HG02973 (cell line): Measurements from ENCODE around the gene FAM83E.

Experiments
- ATAC-seq: cut with Tn5 transposase; IDR thresholded peaks from one replicate; pipeline ENCODE4 v1.9.1; 2021; ENCODE audit warnings: moderate library complexity; ENCODE audit not compliant: unreplicated experiment

The FAM83E gene

GRCh38 chr19:48613024-48613851, 1.6 kb downstream of the FAM83E start:
- ATAC-seq, result no peak

GRCh38 chr19:48611872-48612271, 3.0 kb downstream of the FAM83E start:
- no peak for ATAC-seq

- no peak for ATAC-seq
Observed at GRCh38 chr19:48609571-48610108, 5.2 kb downstream of the FAM83E start.

- ATAC-seq, result no peak
Observed at GRCh38 chr19:48608798-48609263, 6.0 kb downstream of the FAM83E start.

- ATAC-seq, result no peak
Observed at GRCh38 chr19:48607359-48607755, 7.5 kb downstream of the FAM83E start.

- ATAC-seq, result no peak
Observed at GRCh38 chr19:48606463-48607358, 8.2 kb downstream of the FAM83E start, which contains the start of gene SPACA4. SPACA4 (plus strand) TSS chr19:48606742; CDS start chr19:48606979, 237 bp downstream.

GRCh38 chr19:48603850-48604249, 11.0 kb downstream of the FAM83E start:
- no peak for ATAC-seq

- no peak for ATAC-seq
Observed at GRCh38 chr19:48603449-48603848, 11.4 kb downstream of the FAM83E start.

GRCh38 chr19:48603001-48603400, 11.9 kb downstream of the FAM83E start:
- no peak for ATAC-seq

- no peak for ATAC-seq
Observed at GRCh38 chr19:48600679-48601417, 14.0 kb downstream of the FAM83E start.

GRCh38 chr19:48598996-48599700, 15.7 kb downstream of the FAM83E start:
- no peak for ATAC-seq

- no peak for ATAC-seq
Observed at GRCh38 chr19:48596679-48597465, 18.0 kb downstream of the FAM83E start.

- ATAC-seq, result no peak
Observed at GRCh38 chr19:48596237-48596636, 18.6 kb downstream of the FAM83E start.

GRCh38 chr19:48595833-48596232, 19.0 kb downstream of the FAM83E start:
- ATAC-seq, result no peak

- no peak for ATAC-seq
Observed at GRCh38 chr19:48595171-48595570, 19.7 kb downstream of the FAM83E start.

GRCh38 chr19:48591021-48591420, 23.9 kb downstream of the FAM83E start:
- ATAC-seq, result no peak

- ATAC-seq, result no peak
Observed at GRCh38 chr19:48588670-48589401, 26.0 kb downstream of the FAM83E start.

- ATAC-seq, result no peak
Observed at GRCh38 chr19:48587387-48587786, 27.5 kb downstream of the FAM83E start.

- no peak for ATAC-seq
Observed at GRCh38 chr19:48582168-48582567, 32.7 kb downstream of the FAM83E start.
